Measurements from ENCODE around the gene PKP2.

DNA sequence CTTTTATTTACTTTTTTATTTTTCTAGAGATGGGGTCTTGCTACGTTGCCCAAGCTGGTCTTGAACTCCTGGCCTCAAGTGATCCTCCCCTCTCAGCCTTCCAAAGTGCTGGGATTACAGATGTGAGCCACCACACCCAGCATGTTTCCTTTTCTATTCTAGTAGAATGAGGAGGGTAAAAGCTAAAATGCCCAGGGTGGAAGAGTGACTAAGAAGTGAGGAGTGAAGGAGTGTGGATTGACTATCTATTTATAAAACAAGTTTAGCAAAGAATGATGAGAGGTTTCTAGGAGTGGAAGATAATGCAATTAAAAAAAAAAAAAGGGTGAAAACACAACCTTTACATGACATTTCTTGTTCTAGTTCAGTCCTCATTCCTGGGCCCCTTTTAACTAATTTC, 29.8 kb upstream of the PKP2 start:
- TF ChIP-seq, protein P1, sequence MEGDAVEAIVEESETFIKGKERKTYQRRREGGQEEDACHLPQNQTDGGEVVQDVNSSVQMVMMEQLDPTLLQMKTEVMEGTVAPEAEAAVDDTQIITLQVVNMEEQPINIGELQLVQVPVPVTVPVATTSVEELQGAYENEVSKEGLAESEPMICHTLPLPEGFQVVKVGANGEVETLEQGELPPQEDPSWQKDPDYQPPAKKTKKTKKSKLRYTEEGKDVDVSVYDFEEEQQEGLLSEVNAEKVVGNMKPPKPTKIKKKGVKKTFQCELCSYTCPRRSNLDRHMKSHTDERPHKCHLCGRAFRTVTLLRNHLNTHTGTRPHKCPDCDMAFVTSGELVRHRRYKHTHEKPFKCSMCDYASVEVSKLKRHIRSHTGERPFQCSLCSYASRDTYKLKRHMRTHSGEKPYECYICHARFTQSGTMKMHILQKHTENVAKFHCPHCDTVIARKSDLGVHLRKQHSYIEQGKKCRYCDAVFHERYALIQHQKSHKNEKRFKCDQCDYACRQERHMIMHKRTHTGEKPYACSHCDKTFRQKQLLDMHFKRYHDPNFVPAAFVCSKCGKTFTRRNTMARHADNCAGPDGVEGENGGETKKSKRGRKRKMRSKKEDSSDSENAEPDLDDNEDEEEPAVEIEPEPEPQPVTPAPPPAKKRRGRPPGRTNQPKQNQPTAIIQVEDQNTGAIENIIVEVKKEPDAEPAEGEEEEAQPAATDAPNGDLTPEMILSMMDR (IDR thresholded peaks at IDR 0.05) = no peak
- no peak for TF ChIP-seq POLR2A (IDR thresholded peaks at IDR 0.05)
- TF ChIP-seq POLR2AphosphoS5 (IDR thresholded peaks at IDR 0.05) = no peak

Measured in breast epithelium (tissue), 3 donors.